Embryonic facial prominence (tissue), 1 donor: ENCODE results near the gene DAPK2.

Experiments used
- DNase-seq: peaks from one replicate; pipeline ENCODE4 v3.0.0-alpha.2; 2016; ENCODE audit errors: extremely low spot score

Gene DAPK2

GRCh38 chr15:63895787-63896218, 150.5 kb downstream of the DAPK2 start:
- DNase-seq: no peak

- no peak for DNase-seq
These were observed 151.1 kb downstream of the DAPK2 start for GRCh38 chr15:63895194-63895593.

DNA sequence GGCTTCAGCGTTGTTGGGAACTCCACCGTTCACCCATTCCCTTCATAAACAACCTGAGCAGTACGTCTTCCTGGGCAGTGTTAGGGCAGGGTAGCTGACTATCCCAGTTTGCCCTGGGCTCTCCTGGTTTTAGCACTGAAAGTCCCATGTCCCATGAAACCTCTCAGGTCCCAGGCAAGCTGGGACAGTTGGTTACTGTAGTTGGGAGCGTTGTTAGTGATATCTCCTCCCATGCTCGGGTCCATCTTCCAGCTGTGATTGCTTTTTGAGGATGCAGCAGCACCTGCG, 151.7 kb downstream of the DAPK2 start:
- DNase-seq: no peak

GRCh38 chr15:63893866-63894661, 152.2 kb downstream of the DAPK2 start:
- DNase-seq: no peak

- no peak for DNase-seq
These were observed 153.4 kb downstream of the DAPK2 start for GRCh38 chr15:63892794-63893441.

DNA sequence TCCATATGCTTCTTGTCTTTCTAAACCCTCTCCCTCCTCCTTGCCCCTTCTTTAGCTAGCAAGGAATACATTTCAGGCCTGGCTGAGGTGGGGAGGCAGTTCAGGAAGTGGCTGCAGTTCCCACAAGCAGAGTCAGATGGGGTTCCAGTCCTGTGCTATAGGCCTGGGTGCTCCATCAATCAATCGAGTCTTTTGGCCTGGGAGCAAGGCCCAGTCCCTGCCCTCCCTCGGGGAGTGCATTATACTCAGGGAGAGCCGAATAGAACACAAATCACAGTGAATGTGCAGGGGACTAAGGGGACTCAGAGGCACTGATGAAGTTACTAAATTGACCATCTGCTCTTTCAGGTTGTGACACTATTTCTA, 154.5 kb downstream of the DAPK2 start:
- DNase-seq: no peak

DNA sequence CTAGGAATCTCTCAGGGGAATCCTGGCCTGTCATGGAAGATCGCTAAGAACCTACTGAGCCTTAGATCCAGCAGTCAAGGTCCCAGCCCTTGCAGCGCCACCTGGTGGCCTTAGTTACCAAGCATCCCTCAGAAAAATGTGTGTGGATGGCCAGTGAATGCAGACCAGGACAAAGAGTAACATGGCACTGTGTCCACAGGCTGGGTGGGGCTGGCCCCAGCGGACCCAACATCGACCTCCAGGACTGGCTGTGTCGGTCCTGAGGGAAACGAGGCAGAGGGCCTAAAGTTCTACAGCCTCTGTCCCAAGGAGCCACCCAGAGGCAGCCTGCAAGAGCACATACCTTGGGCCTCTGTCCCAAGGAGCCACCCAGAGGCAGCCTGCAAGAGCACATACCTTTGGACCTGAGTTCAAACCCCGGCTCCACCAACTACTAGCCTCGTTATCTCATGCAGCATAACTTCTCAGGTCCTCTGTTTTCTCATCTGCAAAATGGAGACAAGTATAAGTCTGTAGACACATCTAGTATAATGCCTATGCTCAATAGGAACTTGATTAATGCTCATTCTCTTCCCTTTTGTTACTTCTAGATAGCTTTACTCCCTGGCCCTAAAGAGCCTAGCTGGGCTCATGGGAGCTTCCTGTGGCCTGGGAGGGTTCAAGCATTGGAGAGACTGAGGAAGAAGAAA, 155.1 kb downstream of the DAPK2 start:
- no peak for DNase-seq

GRCh38 chr15:63890617-63891016, 155.7 kb downstream of the DAPK2 start:
- no peak for DNase-seq

DNA sequence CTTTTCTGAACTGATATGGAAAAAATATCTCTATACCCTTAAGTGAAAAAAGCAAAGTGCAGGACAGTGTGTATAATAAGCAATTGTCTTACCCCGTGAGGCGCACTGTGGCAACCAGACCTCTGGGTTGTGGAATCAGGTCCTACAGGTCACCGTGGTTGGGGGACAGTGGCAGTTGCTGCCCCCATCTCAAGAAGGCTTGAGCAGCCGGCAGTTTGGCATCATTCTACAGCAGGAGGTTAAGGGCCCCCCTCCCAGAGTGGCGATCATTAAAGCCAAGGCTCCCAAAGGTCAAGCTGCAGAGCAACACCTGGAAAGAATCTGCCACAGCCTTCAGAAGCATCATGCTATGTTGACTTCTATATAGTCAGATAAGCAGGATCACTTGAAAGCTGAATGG, 156.5 kb downstream of the DAPK2 start:
- DNase-seq: no peak

DNA sequence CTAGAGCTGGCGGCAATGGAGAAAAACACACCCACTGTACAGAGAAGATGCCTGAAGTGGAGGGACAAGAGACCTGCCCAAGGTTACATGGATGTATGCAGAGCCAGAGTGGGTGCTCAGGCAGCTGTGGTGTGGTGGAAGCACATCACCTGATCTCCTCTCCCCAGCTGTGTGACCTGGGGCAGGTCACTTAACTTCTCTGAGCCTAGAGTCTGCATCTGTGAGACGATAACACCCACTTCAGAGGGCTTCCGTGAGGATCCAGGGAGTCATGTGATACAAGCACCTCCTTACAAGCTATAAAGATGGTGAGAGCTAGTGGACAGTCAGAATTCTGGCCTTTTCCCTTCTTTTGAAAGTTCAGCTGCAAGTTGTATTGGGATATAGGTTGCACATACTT, 157.5 kb downstream of the DAPK2 start:
- DNase-seq: no peak

- DNase-seq: no peak
These were observed 158.1 kb downstream of the DAPK2 start for GRCh38 chr15:63888146-63888545.

GRCh38 chr15:63887630-63888029, 158.7 kb downstream of the DAPK2 start:
- DNase-seq: no peak

- no peak for DNase-seq
These were observed 161.3 kb downstream of the DAPK2 start for GRCh38 chr15:63884953-63885352.

GRCh38 chr15:63881431-63881830, 164.9 kb downstream of the DAPK2 start:
- no peak for DNase-seq

DNA sequence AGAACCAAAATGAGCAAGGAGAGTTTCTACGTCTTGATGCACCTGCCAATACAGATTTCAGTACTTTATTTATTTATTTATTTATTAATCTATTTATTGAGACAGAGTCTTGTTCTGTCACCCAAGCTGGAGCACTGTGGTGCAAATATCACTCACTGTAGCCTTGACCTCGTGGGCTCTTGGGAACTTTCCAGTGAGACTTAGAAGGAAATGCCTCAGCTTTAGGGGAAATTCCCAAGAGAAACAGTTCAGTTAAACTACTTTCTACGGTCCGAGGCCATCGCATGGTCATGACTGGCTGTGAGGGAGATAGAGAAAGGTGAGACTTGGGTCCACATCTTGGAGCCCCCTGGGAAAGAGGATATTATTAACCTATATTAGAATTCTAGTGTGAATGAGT, 165.5 kb downstream of the DAPK2 start:
- no peak for DNase-seq

- no peak for DNase-seq
These were observed 166.3 kb downstream of the DAPK2 start for GRCh38 chr15:63879995-63880394.

GRCh38 chr15:63879211-63879610, 167.1 kb downstream of the DAPK2 start:
- no peak for DNase-seq

GRCh38 chr15:63877713-63878271, 168.5 kb downstream of the DAPK2 start:
- no peak for DNase-seq

DNA sequence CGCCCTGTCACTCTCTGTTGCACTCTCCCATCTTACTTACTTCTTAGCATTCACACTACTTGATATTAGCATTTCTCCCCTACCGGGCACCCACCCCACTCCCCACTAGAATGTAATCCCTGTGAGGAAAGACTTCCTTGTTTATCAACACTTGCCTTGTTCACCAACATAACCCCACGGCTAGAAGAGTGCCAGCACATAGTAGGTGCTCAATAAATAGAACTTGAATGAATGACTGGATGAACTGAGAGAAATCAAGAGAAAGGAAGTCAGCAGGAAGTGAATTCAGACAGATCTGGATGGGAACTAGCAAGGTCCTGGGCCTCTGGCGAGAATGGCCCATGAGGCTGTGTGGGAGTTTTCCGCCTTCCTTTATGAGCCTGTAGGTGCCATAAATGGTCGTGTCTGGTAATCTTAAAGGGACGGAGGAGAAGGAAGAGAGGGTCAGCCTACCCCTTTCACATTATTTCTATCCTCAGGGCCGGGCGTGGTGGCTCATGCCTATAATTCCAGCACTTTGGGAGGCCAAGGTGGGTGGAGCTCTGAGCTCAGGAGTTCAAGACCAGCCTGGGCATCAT, 170.1 kb downstream of the DAPK2 start:
- no peak for DNase-seq

DNA sequence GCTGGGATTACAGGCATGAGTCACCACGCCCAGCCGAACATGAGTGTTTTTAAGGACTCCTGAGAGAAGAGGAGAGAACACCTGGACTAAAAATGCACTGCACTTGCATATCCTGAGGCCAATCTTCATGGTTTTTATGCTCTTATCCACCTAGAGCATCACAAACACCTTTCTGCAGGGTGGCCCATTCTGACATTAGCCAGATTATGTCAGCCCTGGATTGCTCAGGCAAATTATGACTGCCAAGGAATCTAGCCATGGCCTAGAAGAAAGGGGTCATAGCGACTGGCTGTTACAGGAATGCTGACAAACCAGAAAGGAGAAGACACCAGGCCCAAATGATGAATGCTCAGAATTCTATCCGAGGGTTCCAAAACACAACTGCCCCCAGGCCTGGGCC, 171.7 kb downstream of the DAPK2 start:
- no peak for DNase-seq

DNA sequence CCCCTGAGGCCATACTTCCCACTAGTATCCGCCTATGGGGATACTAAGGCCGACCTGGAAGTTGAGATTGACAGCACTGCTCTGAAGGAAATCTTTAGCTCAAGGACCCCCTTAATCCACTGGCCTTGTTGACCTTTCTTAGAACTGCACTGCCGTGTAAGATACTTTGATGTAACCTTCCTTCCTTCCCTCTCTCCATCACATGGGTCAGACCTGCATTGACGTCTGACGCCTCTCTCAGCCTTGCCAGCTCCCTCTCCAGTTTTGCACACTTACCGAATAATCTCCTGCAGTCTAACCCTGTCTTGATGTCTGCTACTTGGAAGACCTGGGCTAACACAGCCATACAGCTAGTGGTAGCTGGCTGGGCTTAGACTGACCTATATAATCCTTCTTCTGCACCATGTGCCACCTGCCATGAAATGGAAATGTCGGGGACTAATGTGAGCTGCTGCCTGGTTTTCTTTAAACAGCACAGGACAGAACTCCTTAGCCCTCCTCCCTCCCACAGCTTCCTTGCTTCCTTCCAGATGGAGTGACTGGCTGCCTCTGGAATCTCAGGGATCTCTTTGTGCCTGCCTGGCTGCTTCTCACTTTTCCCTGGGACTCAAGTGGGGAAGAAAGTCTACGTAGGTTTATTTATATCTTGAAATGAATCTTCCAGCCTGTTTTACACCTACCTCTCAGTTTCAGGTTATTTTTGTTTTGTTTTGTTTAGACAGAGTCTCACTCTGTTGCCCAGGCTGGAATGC, 173.3 kb downstream of the DAPK2 start:
- no peak for DNase-seq
